ENCODE results near the gene MPZL3.

Gene MPZL3

GRCh38 chr11:118212781-118213191 is 39.4 kb downstream of the MPZL3 start:
- H3K36me3 ChIP-seq (replicated peaks; ENCODE audit: low read depth, low read length): no peaks in the 10 kb centered on the region
- no peaks in the 10 kb centered on the region for H3K9me3 ChIP-seq (ENCODE audit: insufficient read depth, low read length)
- peaks cover 60% of the 10 kb centered on the region for H3K4me1 ChIP-seq (ENCODE audit: low read length)
- peaks cover 40% of the 10 kb centered on the region for H3K27me3 ChIP-seq (ENCODE audit: low read depth, low read length)
- no peak overlapping the region for H2AFZ ChIP-seq (ENCODE audit: low read depth, low read length)
- no peak for TF ChIP-seq EZH2phosphoT487 (IDR thresholded peaks at IDR 0.05; ENCODE audit: low read depth)
- no peak for TF ChIP-seq CTCF (IDR thresholded peaks at IDR 0.05; ENCODE audit: low read depth, low read length)
- no peaks in the 10 kb centered on the region for H4K20me1 ChIP-seq (ENCODE audit: insufficient read depth, low read length)
- no peak overlapping the region for H3K4me3 ChIP-seq (ENCODE audit: low read length)
- no peak overlapping the region for H3K27ac ChIP-seq (ENCODE audit: low read length)
- H3K4me2 ChIP-seq (ENCODE audit: low read length): no peak overlapping the region; the same call in 1 of the 2 replicates
- no peak overlapping the region for H3K9ac ChIP-seq (ENCODE audit: low read length)
- no peaks in the 10 kb centered on the region for H3K79me2 ChIP-seq (ENCODE audit: low read length)

- peaks cover 55% of the 10 kb centered on the region for H3K4me1 ChIP-seq (ENCODE audit: low read length)
- H3K27me3 ChIP-seq (ENCODE audit: low read depth, low read length): peaks cover 40% of the 10 kb centered on the region
Measured at GRCh38 chr11:118212131-118212725, 39.9 kb downstream of the MPZL3 start.

GRCh38 chr11:118211006-118211405 is 41.2 kb downstream of the MPZL3 start:
- no peaks in the 10 kb centered on the region for H3K79me2 ChIP-seq (ENCODE audit: low read length)
- H4K20me1 ChIP-seq (ENCODE audit: insufficient read depth, low read length): no peaks in the 10 kb centered on the region
- TF ChIP-seq CTCF (IDR thresholded peaks at IDR 0.05; ENCODE audit: low read depth, low read length) (no peak), EZH2phosphoT487 (IDR thresholded peaks at IDR 0.05; ENCODE audit: low read depth) (no peak)
- no peak overlapping the region for H2AFZ ChIP-seq (ENCODE audit: low read depth, low read length)
- H3K4me2 ChIP-seq (ENCODE audit: low read length): no peak overlapping the region
- H3K9me3 ChIP-seq (ENCODE audit: insufficient read depth, low read length): no peaks in the 10 kb centered on the region
- peaks cover 40% of the 10 kb centered on the region for H3K27me3 ChIP-seq (ENCODE audit: low read depth, low read length)
- no peak overlapping the region for H3K4me3 ChIP-seq (ENCODE audit: low read length)
- H3K36me3 ChIP-seq (replicated peaks; ENCODE audit: low read depth, low read length): no peaks in the 10 kb centered on the region
- no peak overlapping the region for H3K27ac ChIP-seq (ENCODE audit: low read length)
- peaks cover 56% of the 10 kb centered on the region for H3K4me1 ChIP-seq (ENCODE audit: low read length)
- no peak overlapping the region for H3K9ac ChIP-seq (ENCODE audit: low read length)

More at GRCh38 chr11:118212131-118212725, 39.9 kb downstream of the MPZL3 start:
- Histone ChIP-seq H3K27ac (ENCODE audit: low read length) (no peak overlapping the region), H2AFZ (ENCODE audit: low read depth, low read length) (no peak overlapping the region), H3K9ac (ENCODE audit: low read length) (no peak overlapping the region), H4K20me1 (ENCODE audit: insufficient read depth, low read length) (no peaks in the 10 kb centered on the region), H3K4me2 (ENCODE audit: low read length) (no peak overlapping the region), H3K4me3 (ENCODE audit: low read length) (no peak overlapping the region), H3K79me2 (ENCODE audit: low read length) (no peaks in the 10 kb centered on the region), H3K9me3 (ENCODE audit: insufficient read depth, low read length) (no peaks in the 10 kb centered on the region), H3K36me3 (replicated peaks; ENCODE audit: low read depth, low read length) (no peaks in the 10 kb centered on the region)
- TF ChIP-seq CTCF (IDR thresholded peaks at IDR 0.05; ENCODE audit: low read depth, low read length) (no peak), EZH2phosphoT487 (IDR thresholded peaks at IDR 0.05; ENCODE audit: low read depth) (no peak)

GRCh38 chr11:118210323-118210722 is 41.8 kb downstream of the MPZL3 start:
- no peaks in the 10 kb centered on the region for H3K9me3 ChIP-seq (ENCODE audit: insufficient read depth, low read length)
- peaks cover 51% of the 10 kb centered on the region for H3K4me1 ChIP-seq (ENCODE audit: low read length)
- no peak overlapping the region for H3K4me3 ChIP-seq (ENCODE audit: low read length)
- H3K9ac ChIP-seq (ENCODE audit: low read length): no peak overlapping the region
- no peaks in the 10 kb centered on the region for H3K36me3 ChIP-seq (replicated peaks; ENCODE audit: low read depth, low read length)
- H3K79me2 ChIP-seq (ENCODE audit: low read length): no peaks in the 10 kb centered on the region
- no peaks in the 10 kb centered on the region for H4K20me1 ChIP-seq (ENCODE audit: insufficient read depth, low read length)
- H2AFZ ChIP-seq (ENCODE audit: low read depth, low read length): no peak overlapping the region
- no peak overlapping the region for H3K4me2 ChIP-seq (ENCODE audit: low read length)
- no peak overlapping the region for H3K27ac ChIP-seq (ENCODE audit: low read length)
- H3K27me3 ChIP-seq (ENCODE audit: low read depth, low read length): peaks cover 40% of the 10 kb centered on the region
- no peak for TF ChIP-seq CTCF (IDR thresholded peaks at IDR 0.05; ENCODE audit: low read depth, low read length)
- TF ChIP-seq EZH2phosphoT487 (IDR thresholded peaks at IDR 0.05; ENCODE audit: low read depth): no peak

Data from OCI-LY3 (cell line).